GM13977 (cell line): ENCODE measurements around the gene GAL3ST1.

Experiments used
- DNase-seq: peaks from one replicate; pipeline ENCODE4 v3.0.0; 2012; ENCODE audit warnings: low spot score
- in situ Hi-C: fragments of 300-500 bp; cut with MboI; formaldehyde crosslinking; loops from one replicate; pipeline ENCODE4 v1.12.0; 2022; ENCODE audit warnings: low sequenced_read_pairs, low pct_unique_long_range_greater_than_20kb, mixed read lengths, inconsistent platforms; ENCODE audit not compliant: unreplicated experiment
- TF ChIP-seq, protein P1 (sequence below): IDR thresholded peaks from 2 replicates; pipeline ENCODE4 v1.5.1; 2012; ENCODE audit warnings: mild to moderate bottlenecking, control low read depth; ENCODE audit not compliant: insufficient read depth; ENCODE audit errors: extremely low read depth, missing control alignments

The GAL3ST1 gene

DNA sequence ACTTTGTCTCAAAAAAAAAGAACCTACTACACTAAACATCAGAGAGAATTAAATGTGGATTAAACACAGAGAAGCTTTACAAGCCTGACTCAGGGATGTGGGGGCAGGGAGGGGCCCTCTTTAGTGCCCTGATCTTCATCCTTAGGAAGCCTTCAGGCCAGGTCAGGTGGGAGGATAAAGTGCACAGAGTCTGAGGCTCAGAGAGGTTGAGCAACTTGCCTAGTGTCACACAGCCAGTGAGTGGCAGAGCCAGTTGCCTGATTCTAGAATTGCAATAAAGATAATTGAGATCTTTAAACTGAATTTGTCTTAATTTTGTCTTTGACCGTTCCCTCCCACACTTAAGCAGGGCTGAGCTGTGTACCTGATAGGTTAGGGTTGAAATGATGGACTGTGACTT lies 35.1 kb downstream of the GAL3ST1 start:
- in situ Hi-C loops: no loop called here
- DNase-seq: no peak
- TF ChIP-seq, protein P1, sequence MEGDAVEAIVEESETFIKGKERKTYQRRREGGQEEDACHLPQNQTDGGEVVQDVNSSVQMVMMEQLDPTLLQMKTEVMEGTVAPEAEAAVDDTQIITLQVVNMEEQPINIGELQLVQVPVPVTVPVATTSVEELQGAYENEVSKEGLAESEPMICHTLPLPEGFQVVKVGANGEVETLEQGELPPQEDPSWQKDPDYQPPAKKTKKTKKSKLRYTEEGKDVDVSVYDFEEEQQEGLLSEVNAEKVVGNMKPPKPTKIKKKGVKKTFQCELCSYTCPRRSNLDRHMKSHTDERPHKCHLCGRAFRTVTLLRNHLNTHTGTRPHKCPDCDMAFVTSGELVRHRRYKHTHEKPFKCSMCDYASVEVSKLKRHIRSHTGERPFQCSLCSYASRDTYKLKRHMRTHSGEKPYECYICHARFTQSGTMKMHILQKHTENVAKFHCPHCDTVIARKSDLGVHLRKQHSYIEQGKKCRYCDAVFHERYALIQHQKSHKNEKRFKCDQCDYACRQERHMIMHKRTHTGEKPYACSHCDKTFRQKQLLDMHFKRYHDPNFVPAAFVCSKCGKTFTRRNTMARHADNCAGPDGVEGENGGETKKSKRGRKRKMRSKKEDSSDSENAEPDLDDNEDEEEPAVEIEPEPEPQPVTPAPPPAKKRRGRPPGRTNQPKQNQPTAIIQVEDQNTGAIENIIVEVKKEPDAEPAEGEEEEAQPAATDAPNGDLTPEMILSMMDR: no peak

- DNase-seq: no peak
- in situ Hi-C loops: no loop called here
- TF ChIP-seq, protein P1: no peak
Measured at GRCh38 chr22:30538280-30538679, 36.2 kb downstream of the GAL3ST1 start.

DNA sequence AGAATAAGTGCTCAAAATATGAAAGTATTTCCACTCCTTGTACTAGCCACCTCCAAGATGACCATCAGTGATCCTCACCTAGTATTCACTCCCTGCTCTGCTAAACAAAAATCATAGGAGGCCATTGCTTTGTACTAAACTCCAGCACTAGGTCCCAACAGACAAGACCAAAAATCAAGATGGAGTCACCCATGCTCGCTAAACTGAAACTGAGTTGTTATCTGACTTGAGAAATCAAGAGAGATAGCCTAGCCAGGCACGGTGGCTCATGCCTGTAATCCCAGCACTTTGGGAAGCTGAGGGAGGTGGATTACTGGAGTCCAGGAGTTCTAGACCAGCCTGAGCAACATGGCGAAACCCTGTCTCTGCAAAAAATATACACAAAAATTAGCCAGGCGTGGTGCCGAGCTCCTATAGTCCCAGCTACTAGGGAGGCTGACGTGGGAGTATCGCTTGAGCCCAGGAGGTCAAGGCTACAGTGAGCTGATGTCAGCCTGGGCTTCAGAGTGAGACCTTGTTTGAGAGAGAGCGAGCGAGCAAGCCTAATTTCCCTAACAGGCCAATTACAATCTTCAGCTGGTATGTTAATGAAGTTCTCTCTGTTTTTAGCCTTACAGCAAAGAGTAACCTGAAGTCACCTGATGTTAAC lies 37.3 kb downstream of the GAL3ST1 start:
- no peak for DNase-seq
- TF ChIP-seq, protein P1: no peak
- in situ Hi-C loops: no loop called here

GRCh38 chr22:30535182-30535581 lies 39.3 kb downstream of the GAL3ST1 start:
- in situ Hi-C loops: no loop called here
- DNase-seq: no peak

GRCh38 chr22:30531651-30532608 lies 42.5 kb downstream of the GAL3ST1 start:
- in situ Hi-C loops: no loop called here
- TF ChIP-seq, protein P1: no peak
- no peak for DNase-seq

More at GRCh38 chr22:30535182-30535581, 39.3 kb downstream of the GAL3ST1 start:
- TF ChIP-seq, protein P1: no peak

DNA sequence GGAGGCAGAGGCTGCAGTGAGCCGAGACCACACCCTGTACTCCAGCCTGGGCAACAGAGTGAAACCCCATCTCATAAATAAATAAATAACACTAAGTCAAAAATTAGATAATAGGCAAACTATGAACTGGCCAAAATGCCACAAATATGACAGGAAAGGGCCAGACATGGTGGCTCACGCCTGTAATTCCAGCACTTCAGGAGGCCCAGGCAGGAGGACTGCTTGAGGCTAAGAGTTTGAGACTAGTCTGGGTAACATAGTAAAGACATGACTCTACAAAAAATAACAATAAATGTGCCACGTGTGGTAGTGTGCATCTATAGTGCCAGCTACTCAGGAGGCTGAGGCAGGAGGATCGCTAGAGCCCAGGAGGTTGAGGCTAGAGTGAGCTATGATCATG lies 47.8 kb downstream of the GAL3ST1 start:
- no peak for DNase-seq
- in situ Hi-C loops: no loop called here
- TF ChIP-seq, protein P1: no peak
